Measurements from ENCODE around the gene BPTF.
"Not testable (repeated sequence)": the region's sequence is repeated elsewhere in the genome, so short reads cannot be mapped to it uniquely, and the experiment has no call there.

BPTF gene

DNA sequence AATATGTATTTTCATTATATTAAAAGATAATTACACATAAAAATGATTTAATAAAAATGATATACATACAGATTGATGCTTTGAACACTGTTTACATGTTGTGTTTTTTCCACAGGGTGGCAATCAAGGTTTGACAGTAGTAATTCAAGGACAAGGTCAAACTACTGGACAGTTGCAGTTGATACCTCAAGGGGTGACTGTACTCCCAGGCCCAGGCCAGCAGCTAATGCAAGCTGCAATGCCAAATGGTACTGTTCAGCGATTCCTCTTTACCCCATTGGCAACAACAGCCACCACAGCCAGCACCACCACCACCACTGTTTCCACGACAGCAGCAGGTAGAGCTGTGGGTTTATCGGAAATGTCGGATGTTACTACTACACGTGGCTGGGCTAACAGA, 118.7 kb downstream of the BPTF start:
- in situ Hi-C loops (cut with MboI; ENCODE audit: low pct_unique_long_range_greater_than_20kb, low sequenced_read_pairs), result no loop called here
- no peak for DNase-seq

DNA sequence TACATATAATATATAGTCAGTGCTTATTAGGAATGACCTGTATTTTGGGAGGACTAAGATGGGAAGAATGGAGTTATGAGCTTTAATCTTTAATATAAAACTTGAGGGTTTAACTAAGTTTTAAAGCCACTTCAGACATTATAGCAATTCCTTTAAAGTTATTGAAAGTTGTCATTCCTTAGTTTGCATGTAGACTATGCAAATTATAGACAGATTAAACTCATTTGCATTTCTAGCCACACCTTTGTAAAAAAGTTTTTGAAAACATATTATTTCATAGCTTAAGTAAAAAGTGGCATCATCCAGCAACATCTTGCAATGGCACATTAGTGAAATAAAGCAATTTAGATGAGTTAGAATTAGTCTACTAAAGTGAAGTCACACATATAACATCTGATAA, 121.2 kb downstream of the BPTF start:
- no peak for DNase-seq
- in situ Hi-C loops (cut with MboI; ENCODE audit: low pct_unique_long_range_greater_than_20kb, low sequenced_read_pairs), result no loop called here

GRCh38 chr17:67947325-67947813, 122.1 kb downstream of the BPTF start:
- no peak for DNase-seq
- in situ Hi-C loops (cut with MboI; ENCODE audit: low pct_unique_long_range_greater_than_20kb, low sequenced_read_pairs), result no loop called here

DNA sequence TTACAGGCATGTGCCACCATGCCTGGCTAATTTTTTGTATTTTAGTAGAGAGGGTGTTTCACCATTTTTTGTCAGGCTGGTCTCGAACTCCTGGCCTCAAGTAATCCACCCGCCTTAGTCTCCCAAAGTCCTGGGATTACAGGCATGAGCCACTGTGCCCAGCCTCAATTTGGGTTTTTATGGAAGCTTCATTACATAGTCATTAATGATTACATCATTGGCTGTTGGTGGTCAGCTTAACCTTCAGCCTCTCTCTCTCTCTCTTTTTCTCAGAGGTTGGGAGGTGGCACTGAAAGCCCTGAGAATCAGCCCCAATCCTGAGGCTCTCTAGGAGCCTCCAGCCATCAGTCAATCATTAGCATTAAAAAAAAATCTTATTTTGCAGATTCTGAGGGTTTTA, 125.6 kb downstream of the BPTF start:
- no peak for DNase-seq
- in situ Hi-C loops (cut with MboI; ENCODE audit: low pct_unique_long_range_greater_than_20kb, low sequenced_read_pairs), result no loop called here

- DNase-seq, result no peak
- in situ Hi-C loops (cut with MboI; ENCODE audit: low pct_unique_long_range_greater_than_20kb, low sequenced_read_pairs), result no loop called here
Observed at GRCh38 chr17:67959510-67959909, 134.2 kb downstream of the BPTF start.

DNA sequence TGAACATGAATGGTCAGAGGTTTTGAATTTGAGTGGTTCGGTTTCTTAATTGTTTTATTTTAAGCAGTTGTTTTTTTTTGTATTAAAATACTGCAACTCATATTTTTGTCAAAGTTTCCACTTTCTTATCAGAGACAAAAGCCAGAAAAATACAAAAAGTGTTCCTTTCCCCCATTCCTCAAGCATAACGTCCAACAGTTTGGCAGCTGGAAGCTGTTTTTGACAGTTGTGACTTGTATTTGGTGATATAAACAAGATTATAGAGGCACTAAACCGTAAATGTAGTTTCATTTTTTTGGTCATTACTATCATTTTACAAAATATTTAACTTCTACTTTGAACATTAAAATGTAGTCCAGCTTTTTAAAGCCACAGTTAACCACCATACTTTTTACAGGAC, 135.0 kb downstream of the BPTF start:
- in situ Hi-C loops (cut with MboI; ENCODE audit: low pct_unique_long_range_greater_than_20kb, low sequenced_read_pairs); DNase-seq: not testable (repeated sequence)

DNA sequence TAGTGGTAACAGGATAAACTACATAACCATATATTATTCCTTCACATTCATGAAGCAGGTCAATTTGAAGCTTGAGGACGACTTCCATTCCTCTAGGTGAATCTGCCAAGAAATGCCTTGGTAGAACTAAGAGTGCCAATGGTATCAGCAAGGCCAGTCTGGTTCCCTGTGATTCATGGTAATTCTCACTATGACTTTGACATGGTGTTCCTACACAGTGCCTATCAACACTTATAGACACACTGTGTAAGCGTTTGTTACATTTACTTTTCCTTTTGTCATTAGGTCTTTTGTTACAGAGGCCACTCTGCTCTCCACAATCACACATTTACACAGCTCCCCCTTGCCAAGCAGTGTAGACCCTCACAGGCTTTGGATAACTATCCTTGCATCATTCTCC, 136.9 kb downstream of the BPTF start:
- in situ Hi-C loops (cut with MboI; ENCODE audit: low pct_unique_long_range_greater_than_20kb, low sequenced_read_pairs), result not testable (repeated sequence)

DNA sequence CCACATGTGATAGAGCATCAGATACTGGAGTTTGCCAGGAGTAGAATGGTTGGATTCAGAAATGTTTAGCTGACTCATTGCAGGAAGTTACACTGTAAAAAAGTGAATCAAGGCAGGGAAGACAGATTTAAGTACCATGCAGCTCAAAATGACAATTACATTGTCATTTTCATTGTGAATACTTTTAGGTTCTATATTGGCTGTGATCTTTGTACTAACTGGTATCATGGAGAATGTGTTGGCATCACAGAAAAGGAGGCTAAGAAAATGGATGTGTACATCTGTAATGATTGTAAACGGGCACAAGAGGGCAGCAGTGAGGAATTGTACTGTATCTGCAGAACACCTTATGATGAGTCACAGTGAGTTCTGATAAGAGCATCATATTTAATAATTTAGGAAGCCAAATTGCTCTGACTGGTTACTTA, 137.9 kb downstream of the BPTF start:
- in situ Hi-C loops (cut with MboI; ENCODE audit: low pct_unique_long_range_greater_than_20kb, low sequenced_read_pairs), result not testable (repeated sequence)
- DNase-seq, result peak; percentile 61

More for the DNA sequence above, 136.9 kb downstream of the BPTF start:
- not testable (repeated sequence) for DNase-seq

DNA sequence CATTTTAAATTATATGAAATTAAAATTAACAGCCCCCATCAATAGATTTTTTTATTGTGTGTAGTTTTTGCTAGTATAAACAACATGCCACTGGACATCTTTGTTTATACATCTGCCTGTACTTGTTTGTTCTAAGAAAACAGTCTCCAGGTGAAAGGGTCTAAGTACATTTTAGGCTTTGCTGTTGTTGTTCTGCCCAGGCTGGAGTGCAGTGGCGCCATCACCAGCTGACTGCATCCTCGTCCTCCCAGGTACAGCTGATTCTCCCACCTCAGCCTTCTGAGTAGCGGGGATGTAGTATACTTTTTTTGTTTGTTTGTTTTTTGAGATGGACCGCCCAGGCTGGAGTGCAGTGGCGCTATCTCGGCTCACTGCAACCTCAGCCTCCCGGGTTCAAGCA, 145.5 kb downstream of the BPTF start:
- no peak for DNase-seq
- in situ Hi-C loops (cut with MboI; ENCODE audit: low pct_unique_long_range_greater_than_20kb, low sequenced_read_pairs), result no loop called here

GRCh38 chr17:67974185-67974584, 148.9 kb downstream of the BPTF start:
- DNase-seq, result no peak
- in situ Hi-C loops (cut with MboI; ENCODE audit: low pct_unique_long_range_greater_than_20kb, low sequenced_read_pairs), result no loop called here

DNA sequence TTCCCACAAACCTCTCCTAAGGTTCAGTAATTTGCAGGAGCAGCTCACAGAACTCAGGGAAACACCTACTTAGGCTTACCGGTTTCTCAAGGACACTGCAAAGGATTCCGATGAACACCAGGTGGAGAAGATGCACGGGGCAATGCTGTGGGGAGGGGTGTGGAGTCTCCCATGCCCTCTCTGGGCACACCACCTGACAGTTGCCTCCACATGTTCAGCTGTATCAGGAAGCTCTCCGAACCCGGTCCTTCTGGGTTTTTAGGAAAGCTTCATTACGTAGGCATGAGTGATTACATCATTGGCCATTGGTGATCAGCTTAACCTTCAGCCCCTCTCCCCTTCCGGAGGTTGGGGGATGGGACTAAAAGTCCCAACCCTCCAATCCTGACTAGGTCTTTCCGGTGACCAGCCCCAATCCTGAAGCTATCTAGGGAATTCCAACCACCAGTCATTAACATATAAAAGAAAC, 149.3 kb downstream of the BPTF start:
- no peak for DNase-seq
- in situ Hi-C loops (cut with MboI; ENCODE audit: low pct_unique_long_range_greater_than_20kb, low sequenced_read_pairs), result no loop called here

GRCh38 chr17:67976306-67976705, 151.0 kb downstream of the BPTF start:
- DNase-seq; in situ Hi-C loops (cut with MboI; ENCODE audit: low pct_unique_long_range_greater_than_20kb, low sequenced_read_pairs): not testable (repeated sequence)

GRCh38 chr17:67980456-67980855, 155.2 kb downstream of the BPTF start:
- in situ Hi-C loops (cut with MboI; ENCODE audit: low pct_unique_long_range_greater_than_20kb, low sequenced_read_pairs), result no loop called here

DNA sequence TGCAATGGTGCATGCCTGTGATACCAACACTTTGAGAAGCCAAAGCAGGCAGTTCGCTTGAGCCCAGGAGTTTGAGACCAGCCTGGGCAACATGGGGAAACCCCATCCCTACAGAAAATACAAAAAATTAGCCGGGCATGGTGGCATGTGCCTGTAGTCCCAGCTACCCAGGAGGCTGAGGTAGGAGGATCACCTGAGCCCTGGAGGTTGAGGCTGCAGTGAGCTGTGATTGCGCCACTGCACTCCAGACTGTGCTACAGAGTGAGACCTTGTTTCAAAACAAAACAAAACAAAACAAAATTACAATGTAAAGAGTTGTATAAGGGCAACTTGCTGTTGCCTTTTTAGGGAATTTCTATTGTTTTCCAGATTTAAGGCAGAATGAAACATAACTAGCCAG, 155.6 kb downstream of the BPTF start:
- DNase-seq; in situ Hi-C loops (cut with MboI; ENCODE audit: low pct_unique_long_range_greater_than_20kb, low sequenced_read_pairs): not testable (repeated sequence)

More at GRCh38 chr17:67980456-67980855, 155.2 kb downstream of the BPTF start:
- DNase-seq, result no peak

- in situ Hi-C loops (cut with MboI; ENCODE audit: low pct_unique_long_range_greater_than_20kb, low sequenced_read_pairs), result no loop called here
Observed at GRCh38 chr17:67982034-67982640, 156.8 kb downstream of the BPTF start.

DNA sequence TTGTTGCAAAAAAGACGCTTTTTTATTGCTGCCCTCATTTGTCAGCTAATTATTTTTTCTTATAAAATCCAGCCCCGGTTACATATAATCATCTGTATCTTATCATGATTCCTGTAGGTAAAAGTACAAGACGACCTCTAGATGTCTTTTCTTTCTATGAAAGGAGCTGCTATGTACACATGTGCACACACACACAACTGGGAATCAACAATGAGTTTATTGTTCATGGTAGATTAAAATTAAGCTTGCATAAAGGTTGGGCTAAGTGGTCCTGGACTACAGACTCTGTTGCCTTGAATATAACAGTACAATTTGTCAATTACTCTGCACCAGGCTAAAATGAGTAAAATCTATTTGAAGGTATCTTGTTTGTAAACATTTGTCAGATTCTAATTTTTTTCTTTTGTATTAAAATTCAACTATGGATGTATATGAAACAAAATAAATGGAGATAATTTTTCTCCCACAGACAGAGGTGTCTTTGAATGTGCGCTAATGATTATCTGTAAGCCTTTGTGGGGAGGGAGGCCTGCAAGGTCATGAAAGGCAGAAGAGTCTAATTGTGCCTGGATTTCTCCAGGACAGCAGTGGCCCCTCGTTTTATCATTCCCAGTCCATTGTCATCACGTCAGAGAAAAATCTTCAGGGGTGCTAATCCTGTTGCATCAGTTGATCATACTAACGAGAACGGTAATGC, 157.5 kb downstream of the BPTF start:
- in situ Hi-C loops (cut with MboI; ENCODE audit: low pct_unique_long_range_greater_than_20kb, low sequenced_read_pairs), result no loop called here
- DNase-seq, result no peak

More at GRCh38 chr17:67982034-67982640, 156.8 kb downstream of the BPTF start:
- DNase-seq, result no peak

DNA sequence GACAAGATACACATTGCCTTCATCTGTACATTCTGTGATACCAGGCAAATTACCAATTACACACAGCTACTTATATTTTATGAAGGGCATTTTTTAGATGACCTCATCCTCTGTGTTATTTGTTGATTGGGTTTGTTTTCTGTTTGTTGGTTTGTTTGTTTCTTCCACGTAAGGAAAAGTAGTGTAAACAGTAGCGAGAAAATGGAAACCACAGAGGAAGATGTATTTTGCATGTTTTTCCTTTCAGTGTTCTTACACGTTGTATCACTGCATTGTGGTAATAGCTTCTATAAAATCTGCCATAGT, 158.0 kb downstream of the BPTF start:
- in situ Hi-C loops (cut with MboI; ENCODE audit: low pct_unique_long_range_greater_than_20kb, low sequenced_read_pairs), result no loop called here
- DNase-seq, result no peak

DNA sequence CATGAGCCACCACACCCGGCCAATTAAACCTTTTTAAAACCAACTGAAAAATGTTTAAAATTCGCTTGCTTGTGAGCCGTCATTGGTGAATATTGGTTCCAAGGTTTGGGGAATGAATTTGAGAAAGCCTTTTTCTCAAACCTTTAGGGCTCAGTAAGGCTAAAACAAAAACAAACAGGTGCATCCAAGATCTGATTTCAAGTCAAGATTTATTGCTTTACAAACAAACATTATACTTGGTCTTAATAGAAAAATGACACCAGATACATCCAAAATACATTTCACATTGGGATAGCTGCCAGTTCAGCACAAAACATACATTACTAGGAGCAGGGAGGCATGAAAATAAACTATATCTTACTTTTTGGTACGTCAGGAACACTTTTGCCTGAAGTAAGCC, 165.6 kb downstream of the BPTF start:
- DNase-seq, result no peak
- in situ Hi-C loops (cut with MboI; ENCODE audit: low pct_unique_long_range_greater_than_20kb, low sequenced_read_pairs), result no loop called here

GRCh38 chr17:67992548-67993152, 167.3 kb downstream of the BPTF start:
- in situ Hi-C loops (cut with MboI; ENCODE audit: low pct_unique_long_range_greater_than_20kb, low sequenced_read_pairs), result no loop called here
- no peak for DNase-seq
